NB4 (cell line): Measurements from ENCODE around the gene BRI3.

Experiments
- CTCF ChIP-seq: IDR thresholded peaks from one replicate; pipeline ENCODE4 v1.5.1; 2012; ENCODE audit warnings: low read depth, low read length
- MAX ChIP-seq: IDR thresholded peaks from 2 replicates; pipeline ENCODE4 v1.6.1; 2011; ENCODE audit warnings: low read depth, low read length
- POLR2A ChIP-seq: IDR thresholded peaks from 2 replicates; pipeline ENCODE4 v1.6.1; 2011; ENCODE audit warnings: mild to moderate bottlenecking; ENCODE audit not compliant: insufficient read length; ENCODE audit errors: extremely low read depth

- TF ChIP-seq CTCF (peak; percentile 90), POLR2A (no peak), MAX (no peak)
Observed at GRCh38 chr7:98294798-98295382, 13.4 kb downstream of the BRI3 start.
